NOMO-1 (cell line): ENCODE data around the gene LRRC1.
"Not testable (repeated sequence)": the region's sequence is repeated elsewhere in the genome, so short reads cannot be mapped to it uniquely, and the experiment has no call there.

Experiments
- DNase-seq, 2 experiments: peaks; one replicate each; lab custom pipeline; 2025; ENCODE audit not compliant: unreplicated experiment in 2 of 2; lab: John Stamatoyannopoulos, UW

LRRC1 gene

DNA sequence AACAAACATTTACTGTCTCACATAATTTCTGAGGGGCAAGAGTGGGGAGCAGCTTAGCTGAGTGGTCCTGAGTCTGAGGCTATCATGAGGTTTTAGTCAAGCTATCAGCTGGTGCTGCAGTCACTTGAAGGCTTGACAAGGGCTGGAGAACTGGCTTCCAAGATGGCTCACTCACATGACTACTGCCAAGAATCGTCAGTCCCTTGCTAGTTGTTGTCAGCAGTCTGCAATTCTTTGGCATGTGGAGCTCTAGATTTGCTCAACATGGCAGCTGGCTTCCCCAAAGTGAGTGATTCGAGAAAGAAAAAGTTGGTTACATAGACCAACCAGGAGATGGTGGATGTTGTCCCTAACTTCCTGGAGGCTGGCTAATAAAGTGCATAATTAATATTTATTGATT is 2.8 kb upstream of the LRRC1 start:
- DNase-seq, result no peak

DNA sequence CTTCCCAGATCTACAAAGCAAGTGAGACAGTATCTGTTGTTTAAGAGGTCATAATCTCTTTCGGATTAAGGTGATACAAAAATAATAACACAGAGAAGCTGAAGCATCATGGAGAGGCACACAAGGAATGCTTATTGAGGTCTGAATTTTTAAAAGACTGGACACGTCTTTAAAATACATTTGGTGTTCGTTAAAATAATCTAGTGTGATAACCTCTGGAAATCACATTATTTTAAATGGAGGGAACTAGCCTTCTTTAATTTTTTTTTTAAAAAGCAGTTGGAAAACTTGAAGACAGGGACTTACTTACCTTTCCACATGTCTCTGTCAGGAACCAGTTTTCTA is 1.9 kb upstream of the LRRC1 start:
- no peak for DNase-seq

DNA sequence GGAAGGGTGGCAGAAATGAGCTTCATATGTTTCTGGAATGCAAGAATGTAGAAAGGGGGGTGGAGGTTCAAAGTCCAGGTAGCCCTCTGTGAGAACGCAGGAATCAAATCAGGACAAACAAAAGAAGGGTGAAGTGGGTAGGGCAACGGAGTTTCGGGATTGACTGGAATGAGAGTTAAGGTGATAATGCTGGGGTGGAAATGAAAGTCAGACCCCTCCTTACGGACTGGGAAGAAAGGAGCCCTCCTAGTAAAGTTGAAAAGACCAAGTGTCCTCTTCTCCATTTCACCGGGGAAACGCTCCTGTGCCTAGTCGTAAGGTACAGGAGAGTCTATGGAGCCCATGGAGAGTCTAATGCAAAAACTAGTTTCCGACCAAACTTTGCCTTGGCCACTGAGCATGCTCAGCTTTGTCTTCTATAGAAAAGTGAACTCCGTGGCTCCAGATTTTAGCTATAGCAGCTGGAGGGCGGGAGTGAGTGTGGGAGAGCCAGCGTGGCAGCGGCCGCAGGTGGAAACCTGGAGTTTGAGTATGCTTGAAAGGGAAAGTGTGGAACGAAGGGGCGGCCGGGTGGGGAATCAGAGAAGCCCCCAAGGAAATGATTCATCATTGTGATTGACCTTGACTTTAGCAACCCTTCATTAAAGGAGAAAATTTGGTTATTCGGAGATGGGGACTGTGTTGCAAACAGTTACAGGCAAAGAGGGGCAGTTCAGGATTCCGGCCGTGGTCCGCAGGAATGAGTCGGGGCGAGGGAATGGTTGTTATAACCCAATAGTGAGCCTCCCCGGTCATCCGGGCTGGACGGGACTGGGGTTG is 1.3 kb upstream of the LRRC1 start:
- DNase-seq, result peak; percentile 36 to 39

DNA sequence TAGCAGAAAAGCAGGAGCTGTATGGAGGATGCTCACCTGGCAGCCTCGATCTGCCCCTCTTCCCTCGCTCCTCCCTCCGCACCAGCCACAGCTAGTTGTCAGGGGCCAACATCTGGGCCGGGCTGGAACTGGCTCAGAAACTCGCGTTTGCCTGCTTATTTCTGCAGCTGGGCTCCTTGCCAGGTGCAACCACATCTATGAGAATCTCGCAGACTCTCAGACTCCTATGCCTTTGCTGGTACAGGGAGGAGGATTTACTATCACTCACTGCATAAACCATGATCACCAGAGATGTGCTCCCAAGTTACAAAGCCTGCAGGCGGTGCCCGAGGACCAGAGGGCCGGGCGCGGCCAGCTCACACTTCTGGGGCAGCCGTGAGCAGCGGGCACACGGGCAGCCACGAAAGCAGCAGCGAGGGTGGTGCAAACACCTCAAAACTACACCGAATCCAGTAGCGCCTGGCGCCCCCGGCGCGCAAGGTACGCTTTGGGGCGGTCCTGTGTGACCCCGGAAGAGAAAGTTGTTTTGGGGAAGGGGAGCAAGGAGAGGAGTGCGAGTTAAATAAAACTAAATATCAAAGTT is 577 bp upstream of the LRRC1 start:
- DNase-seq, result peak; percentile 56 to 61

DNA sequence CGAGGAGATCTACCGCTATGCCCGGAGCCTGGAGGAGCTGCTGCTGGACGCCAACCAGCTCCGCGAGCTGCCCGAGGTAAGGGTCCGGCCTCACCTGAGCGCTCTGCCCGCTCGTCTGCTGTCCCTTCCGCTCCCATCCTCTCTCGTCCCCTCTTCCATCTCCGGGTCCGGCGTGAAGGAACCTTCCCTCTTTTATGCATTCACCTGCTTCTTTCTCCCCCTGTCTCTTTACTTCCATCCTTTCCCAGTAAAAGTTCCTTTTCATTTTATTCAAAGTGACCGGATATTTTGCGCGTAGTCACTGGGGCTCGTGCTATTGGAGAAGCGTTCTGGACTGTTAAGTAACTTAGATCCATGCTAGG is 516 bp downstream of the LRRC1 start:
- no peak for DNase-seq

DNA sequence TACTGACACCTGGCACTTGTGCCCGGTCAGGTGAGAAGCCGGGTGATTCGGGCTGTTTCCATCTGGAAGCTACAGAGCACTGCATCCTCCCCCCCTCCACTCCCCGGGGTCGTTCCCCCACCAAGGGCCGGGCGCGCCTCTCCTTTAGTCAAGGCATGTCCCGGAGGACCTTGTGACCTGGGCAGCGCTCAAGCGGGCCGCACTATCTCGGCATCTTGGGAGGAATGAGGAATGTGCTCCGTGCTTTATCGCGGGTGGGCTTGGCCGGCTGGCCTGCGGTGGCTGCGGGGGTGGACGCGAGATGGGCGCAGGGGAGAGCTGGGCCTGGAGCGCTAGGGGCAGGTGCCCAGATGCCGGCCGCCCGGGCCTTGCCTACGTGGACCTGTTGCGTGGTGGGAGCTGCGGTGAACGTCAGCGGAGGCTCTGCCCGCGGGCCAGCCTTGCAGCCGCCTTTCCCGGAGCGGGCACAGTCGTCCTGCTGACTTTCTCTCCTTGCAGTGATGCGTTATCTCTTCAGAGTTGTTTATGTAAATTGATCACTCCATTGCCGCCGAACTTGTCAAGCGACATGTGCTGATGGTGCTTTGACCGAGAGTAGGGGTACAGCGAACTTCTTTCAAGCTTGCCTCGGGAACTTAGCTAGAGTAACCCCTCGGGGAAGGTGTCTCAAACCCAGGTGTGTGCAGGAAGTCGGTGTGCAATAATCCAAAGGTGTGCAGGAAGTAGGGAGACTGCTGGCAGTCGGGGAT is 1.1 kb downstream of the LRRC1 start:
- DNase-seq, result no peak

DNA sequence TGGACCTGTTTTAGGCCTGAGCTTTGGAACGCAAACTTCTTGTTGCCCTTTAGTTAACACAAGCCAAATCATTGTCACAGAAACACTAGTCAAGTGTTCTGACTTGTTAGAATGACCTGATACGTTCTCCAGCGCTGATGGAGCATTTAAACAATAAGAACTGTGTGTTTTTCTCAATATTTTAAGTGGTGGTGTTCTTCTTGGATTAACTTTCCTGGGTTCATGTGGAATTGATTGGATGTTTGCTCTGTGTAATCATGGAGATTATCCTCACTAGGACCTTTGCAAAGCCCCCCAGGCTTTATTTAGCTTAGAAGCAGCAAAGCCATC is 1.6 kb downstream of the LRRC1 start:
- DNase-seq, result no peak

DNA sequence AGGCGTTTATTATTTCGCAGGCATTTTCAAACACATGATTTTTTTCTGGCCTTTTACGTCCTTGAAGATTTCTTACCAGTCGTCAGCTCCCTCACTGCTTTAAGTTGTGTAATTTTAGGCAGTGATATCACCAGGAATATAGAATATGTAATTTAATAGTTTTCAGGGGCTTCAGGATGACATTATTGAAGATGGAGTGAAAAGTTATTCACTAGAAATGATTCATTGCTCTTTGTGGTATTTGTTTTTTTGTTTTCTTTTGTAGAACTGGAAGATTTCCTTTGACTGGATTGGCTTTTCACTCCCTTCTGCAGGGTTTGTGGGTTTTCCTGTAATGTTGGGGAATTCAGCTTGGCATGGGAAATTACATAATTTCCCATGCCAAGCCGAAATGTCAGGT is 2.0 kb downstream of the LRRC1 start:
- no peak for DNase-seq

DNA sequence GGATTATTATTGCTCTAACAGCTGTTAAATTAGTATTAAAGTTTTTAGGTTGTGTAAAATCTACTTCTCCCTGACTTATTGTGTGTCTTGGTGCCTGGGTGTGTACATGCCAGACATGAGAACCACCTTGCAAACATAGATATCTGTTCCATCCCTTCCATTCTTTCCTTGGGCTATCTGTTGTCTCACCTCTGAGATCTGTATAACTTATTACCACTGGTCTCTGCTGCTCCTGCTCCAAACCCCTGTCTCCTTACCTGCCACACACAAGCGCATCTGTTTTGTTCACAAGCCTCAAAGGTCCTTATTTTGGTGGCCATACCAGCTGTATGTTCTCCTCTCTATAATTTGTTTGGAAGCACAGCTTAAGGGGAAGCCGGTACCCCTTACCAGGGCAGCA is 2.5 kb downstream of the LRRC1 start:
- DNase-seq, result no peak

DNA sequence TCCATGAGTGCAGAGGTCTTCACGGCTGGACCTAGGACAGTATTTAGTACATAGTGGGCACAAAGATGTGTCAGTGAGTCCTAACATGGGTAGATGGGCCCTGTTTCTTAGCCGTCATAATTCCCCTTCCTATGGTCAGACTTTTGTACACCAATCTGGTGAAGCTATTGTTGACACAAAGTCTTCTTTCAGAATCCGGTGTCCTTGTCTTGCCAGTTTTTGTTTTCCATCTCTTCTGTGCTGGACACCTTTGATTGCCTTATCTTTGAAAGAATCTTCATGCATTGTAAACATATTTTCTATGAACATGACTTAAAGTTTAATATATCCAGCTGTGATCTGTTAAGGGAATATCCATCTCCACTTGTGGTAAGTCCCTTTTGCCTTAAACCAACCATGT is 4.5 kb downstream of the LRRC1 start:
- no peak for DNase-seq

DNA sequence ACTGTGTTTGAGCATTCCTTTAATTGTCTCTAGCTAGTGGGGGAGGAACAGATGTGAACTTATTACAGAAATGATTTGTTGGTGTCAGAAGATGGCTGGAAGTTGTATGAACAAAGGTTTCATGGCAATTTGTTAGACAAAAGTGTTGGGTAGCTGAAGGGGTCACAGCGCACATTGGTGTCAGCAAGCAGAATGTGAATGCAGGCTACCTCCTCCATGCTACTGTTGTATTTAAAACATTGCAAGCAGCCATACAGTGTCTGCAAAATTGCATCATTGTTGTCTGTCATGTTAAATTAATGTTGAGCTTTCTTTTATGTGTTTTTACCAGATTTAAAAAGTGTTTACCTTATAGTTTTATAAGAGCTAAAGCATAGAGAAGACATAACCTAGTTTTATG is 6.2 kb downstream of the LRRC1 start:
- DNase-seq, result no peak

DNA sequence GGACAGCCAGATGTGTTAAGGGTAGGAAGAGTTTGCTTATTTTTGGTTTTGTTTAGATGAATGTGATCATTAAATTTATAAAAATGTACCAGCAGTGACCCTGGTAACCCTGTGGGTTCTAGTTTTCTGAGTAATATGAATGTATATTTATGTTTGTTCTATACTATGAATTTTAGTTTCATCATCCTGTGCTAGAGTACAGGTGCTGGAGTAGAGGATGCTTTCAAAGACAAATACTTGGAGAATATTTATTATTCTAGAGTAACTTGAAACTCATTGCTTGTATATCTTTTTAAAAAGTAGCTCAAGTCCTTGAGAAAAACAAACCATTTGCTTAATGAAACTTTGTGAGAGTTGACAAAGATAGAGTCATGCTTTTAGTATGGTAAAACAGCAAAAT is 7.8 kb downstream of the LRRC1 start:
- DNase-seq, result no peak

DNA sequence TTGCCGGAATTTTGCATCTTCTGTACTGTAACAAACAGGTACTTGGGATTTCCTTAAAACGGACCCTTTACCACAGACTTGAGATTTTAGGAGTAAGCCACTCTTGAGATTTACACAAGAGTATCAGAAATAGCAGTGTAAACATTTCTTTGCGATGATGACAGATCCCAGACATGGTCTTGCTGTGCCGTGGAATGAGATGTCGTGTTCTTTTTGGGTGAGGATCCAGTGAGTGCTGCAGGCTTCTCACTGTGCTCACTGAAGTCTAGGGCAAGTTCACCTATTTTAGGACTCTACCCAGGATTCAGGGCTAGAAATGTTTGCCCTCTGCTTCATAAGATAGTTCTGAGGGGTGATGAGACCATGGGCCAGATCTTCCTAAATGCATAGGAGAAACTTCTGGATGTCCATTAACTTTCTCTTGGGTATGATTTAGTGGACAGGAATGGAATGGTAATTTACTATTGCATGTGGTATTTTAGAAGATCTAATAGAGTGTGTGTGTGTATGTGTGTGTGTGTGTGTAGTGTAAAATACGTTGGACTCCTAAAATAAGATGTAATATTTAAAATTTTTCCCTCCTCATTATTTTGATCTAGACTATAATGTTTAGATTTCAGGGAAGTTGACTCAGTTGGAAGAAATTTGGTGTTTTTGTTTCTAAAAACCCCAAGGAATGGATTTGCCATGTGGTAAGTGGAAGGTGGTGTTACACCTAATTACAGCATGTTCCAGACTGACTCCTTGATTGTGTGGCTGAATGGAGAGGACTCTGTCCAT is 8.5 kb downstream of the LRRC1 start:
- no peak for DNase-seq

DNA sequence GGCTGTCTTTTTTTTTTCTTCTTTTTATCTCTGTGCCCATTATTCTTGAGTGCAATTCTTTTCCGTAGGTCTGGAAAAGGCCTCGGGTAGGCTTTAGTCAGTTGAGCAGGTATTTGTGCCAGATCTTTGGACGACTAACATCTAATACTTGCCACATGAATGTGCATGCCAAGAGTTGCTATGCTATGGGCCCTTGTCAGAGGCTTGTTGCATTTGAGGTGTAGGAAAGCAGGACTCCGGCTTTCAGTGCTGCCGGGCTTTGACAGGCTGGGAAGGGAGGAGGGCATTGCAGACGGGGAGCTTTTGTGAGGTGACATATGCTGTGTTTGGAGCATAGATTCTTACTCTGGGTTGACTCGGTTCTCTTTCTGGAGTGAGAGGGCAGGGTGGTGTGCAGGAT is 10.2 kb downstream of the LRRC1 start:
- no peak for DNase-seq

DNA sequence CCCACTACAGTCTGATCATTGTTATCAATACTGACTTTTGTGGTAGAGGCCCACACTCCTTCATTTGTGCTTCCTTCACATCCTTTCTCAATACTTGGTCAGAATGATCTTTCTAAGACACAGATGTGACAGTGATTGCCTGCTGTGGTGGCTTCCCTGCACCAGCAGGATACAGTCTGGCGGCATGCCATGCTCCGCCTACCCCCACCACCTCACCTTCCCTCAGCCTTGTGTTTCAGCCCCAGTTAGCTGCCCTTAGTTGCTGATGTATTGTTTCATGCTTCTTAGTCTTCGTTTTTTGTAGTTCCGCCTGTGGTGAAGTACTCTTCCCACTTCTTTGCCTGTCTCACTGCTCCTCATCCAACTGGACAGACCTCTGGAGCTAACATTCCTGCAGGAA is 10.9 kb downstream of the LRRC1 start:
- DNase-seq, result no peak

DNA sequence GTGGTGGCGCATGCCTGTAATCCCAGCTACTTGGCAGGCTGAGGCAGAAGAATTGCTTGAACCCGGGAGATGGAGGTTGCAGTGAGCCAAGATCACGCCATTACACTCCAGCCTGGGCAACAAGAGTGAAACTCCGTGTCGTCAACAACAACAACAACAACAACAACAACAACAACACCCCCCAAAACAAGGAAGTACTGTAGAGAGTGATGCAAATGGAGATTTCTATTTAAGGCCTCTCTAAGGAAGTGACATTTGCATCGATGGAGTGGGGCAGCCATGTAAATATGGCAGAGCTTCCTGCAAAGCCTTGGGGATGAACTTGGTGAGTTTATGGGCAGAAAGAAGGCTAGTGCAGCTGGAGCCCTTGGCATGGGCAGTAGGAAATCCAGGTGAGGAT is 12.8 kb downstream of the LRRC1 start:
- DNase-seq, result not testable (repeated sequence)

DNA sequence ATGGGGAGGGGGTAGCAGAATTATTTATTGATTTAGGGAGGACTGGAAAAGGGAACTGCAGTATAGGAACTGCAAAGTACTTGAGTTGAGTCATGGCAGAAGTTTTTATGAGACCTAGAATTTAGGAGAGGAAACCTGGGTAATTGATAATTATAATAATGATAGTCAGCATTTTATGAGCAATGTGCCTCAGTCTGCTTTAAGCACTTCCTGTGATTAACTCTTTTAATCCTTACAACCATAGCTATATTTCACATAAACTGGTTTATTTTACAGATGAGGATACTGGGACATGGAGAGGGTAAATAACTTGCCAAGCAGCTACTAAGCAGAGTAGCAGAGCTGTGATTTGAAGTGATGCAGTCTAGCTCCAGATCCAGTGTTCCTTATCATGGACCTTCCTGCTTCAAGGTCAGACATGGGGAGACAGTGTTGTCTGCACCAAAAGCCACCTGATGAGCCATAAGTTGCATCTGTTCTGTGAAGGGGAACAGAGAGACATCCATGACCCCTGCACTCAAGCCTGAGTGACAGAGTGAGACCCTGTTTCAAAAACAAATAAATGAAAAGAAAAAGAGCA is 13.6 kb downstream of the LRRC1 start:
- DNase-seq, result no peak

DNA sequence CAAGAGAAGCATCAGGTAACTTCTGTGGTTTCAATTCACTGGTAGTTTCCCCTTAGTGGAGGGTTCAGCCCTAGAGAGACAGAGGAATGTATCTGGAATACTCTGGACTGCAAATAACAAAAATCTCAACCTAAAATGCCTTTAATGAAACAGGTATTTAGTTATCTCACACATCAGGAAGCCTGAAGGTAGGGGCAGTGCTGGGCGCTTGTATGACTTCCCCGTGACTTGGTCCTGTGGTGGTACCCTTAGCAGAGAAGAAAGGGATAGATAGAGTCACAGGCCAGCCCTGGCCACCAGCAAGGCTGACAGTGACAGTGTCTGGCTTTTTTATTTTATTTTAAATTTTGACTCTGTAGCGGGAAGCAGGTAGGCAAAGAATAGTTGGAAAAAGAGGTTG is 14.9 kb downstream of the LRRC1 start:
- DNase-seq, result no peak

DNA sequence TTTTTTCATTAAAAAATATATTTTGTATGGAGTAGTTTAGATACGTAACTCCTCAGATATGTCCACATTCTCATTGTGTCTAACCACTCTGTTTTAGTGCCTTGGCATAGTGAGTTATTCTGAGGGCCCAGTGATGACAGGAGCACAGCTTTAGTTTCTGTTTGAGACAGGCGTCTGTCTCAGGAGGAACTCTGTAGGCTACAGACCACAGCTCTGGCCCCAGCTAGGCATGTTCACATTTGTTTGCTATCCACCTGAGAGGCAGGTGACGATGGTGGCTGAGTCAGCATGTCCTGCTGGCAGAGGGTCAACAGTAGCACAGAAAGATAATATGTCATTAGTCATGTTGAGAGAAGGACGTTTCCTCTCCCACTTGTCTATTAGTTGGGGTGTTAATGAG is 16.3 kb downstream of the LRRC1 start:
- DNase-seq, result no peak

DNA sequence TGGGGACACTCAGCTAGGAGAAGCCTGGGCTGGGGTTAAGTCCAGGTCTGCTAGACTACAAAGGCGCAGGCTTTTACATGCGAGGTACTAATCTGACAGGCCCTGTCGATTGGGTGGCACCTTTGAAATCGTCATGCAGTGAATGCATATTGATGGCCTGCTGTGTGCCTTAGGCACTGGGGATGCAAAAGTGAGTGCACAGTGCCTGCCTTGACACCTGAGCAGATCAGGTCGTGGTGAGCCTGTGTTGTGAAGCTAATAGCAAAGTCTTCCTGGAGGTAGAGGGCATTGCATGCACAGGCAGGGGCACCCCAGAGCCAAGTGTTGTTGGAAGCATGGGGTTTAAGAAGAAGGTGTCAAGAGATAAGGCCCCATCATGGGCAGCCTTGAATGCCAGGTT is 16.9 kb downstream of the LRRC1 start:
- DNase-seq, result no peak

DNA sequence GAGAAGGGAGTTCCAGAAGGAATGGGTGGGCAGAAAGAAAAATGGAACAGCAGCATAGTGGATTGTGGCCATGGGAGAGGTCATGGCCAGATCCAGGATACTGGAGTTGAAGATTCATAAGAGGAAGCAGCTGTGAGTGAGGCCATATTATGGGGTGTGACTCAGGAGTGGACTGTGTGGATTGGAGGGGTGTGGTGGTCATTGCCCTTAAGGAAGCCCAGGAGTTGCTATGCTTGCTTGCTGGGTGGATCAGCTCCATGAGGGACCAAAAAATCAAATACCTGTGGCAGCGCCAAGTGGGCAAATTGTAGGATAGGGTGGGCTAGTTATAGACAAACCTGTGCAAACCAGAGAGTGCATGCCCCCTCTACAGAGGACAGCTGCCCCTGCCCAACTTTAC is 18.3 kb downstream of the LRRC1 start:
- no peak for DNase-seq
